DMS53 treated with DMSO at 0.1 percent for 48 hours (cell line): ENCODE results near the gene RPRD1A.
"Not testable (repeated sequence)": the region's sequence is repeated elsewhere in the genome, so short reads cannot be mapped to it uniquely, and the experiment has no call there.

ENCODE experiments used
- DNase-seq: peaks from one replicate; lab custom pipeline; 2025; ENCODE audit not compliant: unreplicated experiment; lab: John Stamatoyannopoulos, UW

Gene RPRD1A

GRCh38 chr18:36078751-36079529 lies 11.6 kb upstream of the RPRD1A start:
- DNase-seq, result no peak

- not testable (repeated sequence) for DNase-seq
Observed at GRCh38 chr18:36077764-36078163, 10.4 kb upstream of the RPRD1A start.

GRCh38 chr18:36075862-36076587 lies 8.7 kb upstream of the RPRD1A start:
- DNase-seq, result peak; percentile 63

- DNase-seq, result no peak
Observed at GRCh38 chr18:36074435-36074834, 7.1 kb upstream of the RPRD1A start.

- DNase-seq, result no peak
Observed at GRCh38 chr18:36073676-36074075, 6.3 kb upstream of the RPRD1A start.

- not testable (repeated sequence) for DNase-seq
Observed at GRCh38 chr18:36072406-36072805, 5.0 kb upstream of the RPRD1A start.

GRCh38 chr18:36066686-36067054 lies 689 bp downstream of the RPRD1A start:
- DNase-seq, result no peak

- DNase-seq, result no peak
Observed at GRCh38 chr18:36066001-36066400, 1.4 kb downstream of the RPRD1A start.

GRCh38 chr18:36064809-36065079 lies 2.6 kb downstream of the RPRD1A start:
- DNase-seq, result not testable (repeated sequence)

- DNase-seq, result no peak
Observed at GRCh38 chr18:36064027-36064808, 3.1 kb downstream of the RPRD1A start.

GRCh38 chr18:36058674-36059073 lies 8.7 kb downstream of the RPRD1A start:
- DNase-seq, result no peak

GRCh38 chr18:36051760-36052159 lies 15.6 kb downstream of the RPRD1A start:
- no peak for DNase-seq

- DNase-seq, result no peak
Observed at GRCh38 chr18:36050479-36050878, 16.9 kb downstream of the RPRD1A start.

GRCh38 chr18:36047521-36047920 lies 19.8 kb downstream of the RPRD1A start:
- DNase-seq, result no peak

- DNase-seq, result no peak
Observed at GRCh38 chr18:36046898-36047297, 20.5 kb downstream of the RPRD1A start.

GRCh38 chr18:36045241-36045991 lies 21.9 kb downstream of the RPRD1A start:
- no peak for DNase-seq

GRCh38 chr18:36043153-36043552 lies 24.2 kb downstream of the RPRD1A start:
- no peak for DNase-seq

- no peak for DNase-seq
Observed at GRCh38 chr18:36041146-36041545, 26.2 kb downstream of the RPRD1A start.

- DNase-seq, result no peak
Observed at GRCh38 chr18:36038102-36038663, 29.2 kb downstream of the RPRD1A start.

GRCh38 chr18:36035253-36035652 lies 32.1 kb downstream of the RPRD1A start:
- DNase-seq, result peak; percentile 20
